Bronchial epithelial cell (primary cell): ENCODE measurements around the gene PLCB1. TPM values are rescaled to one million over a fixed set of nuclear protein-coding genes. Genes with fewer than 3 reads are reported as not detected.
"Not testable (repeated sequence)": the region's sequence is repeated elsewhere in the genome, so short reads cannot be mapped to it uniquely, and the experiment has no call there.

Experiments
- DNase-seq: peaks from one replicate; pipeline ENCODE4 v3.0.0-alpha.2; 2010; ENCODE audit warnings: low read depth
- FAIRE-seq: peaks from 2 replicates; lab custom pipeline; 2011; peaks lifted over from hg19 to GRCh38; lab: Jason Lieb, UNC
- H3K27me3 ChIP-seq: 2 replicates; pipeline ENCODE4 v1.5.1; 2011; ENCODE audit warnings: low read length; ENCODE audit not compliant: control insufficient read depth, insufficient read depth
- H3K36me3 ChIP-seq: 2 replicates; pipeline ENCODE4 v1.5.1; 2011; ENCODE audit warnings: low read length; ENCODE audit not compliant: control insufficient read depth, insufficient read depth
- H3K4me3 ChIP-seq: 2 replicates; pipeline ENCODE4 v1.5.1; 2011; ENCODE audit warnings: mild to moderate bottlenecking, low read depth, low read length, control low read depth
- CTCF ChIP-seq: IDR thresholded peaks from 2 replicates; pipeline ENCODE4 v1.5.1; 2011; ENCODE audit warnings: mild to moderate bottlenecking, moderate library complexity, low read length, control low read depth, inconsistent platforms; ENCODE audit not compliant: insufficient read depth, severe bottlenecking
- total RNA-seq: library from RNA; depleted of rRNA; stranded (reverse); fragments of >200 nt; gene quantifications from 2 replicates; pipeline ENCODE4 v1.2.1, GENCODE V29; 2014

The PLCB1 gene
- total RNA-seq, 1 donor from 2014 or later, result 1.1 TPM

DNA sequence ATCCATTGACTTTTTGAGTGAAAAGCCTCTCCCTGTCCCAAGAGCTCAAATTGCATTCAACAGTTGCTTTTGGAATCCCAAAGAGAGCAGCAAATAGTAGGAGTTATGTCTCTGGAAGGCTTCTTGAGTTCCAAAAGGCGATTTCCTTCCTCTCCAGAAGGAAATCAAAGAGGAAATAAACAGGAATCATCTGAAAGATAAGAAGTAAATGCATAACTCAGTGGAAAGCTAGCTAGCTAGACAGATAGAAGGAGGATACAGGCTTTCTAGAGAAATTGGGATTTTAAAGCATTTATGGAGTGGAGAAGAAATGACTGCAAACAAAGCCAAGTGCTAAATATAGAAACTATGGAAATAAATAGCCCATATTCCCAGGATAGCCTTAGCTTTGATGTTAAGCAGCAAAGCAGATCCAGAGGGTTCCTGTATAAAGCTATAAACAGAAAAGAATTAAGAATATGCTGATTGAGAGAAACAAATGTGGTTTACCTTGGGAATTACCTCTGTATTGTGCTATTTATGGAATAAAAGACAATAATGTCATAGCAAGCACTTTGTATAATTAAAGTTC is 214.7 kb downstream of the PLCB1 start:
- Histone ChIP-seq H3K36me3 (no peaks in the 10 kb centered on the region), H3K4me3 (no peak overlapping the region), H3K27me3 (no peaks in the 10 kb centered on the region)
- no peak for FAIRE-seq
- DNase-seq, result no peak
- no peak for TF ChIP-seq CTCF

DNA sequence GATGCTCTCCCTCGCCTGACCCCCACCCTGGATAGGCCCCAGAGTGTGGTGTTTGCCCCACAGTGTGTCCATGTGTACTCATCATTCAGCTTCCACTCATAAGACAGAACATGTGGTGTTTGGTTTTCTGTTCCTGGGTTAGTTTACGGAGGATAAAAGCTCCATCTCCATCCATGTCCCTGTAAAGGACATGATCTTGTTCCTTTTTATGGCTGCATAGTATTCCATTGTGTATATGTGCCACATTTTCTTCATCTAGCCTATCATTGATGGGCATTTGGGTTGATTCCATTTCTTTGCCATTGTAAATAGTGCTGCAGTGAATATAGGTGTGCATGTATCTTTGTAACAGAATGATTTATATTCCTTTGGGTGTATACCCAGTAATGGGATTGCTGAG is 218.2 kb downstream of the PLCB1 start:
- not testable (repeated sequence) for H3K4me3 ChIP-seq, DNase-seq, H3K36me3 ChIP-seq, H3K27me3 ChIP-seq, FAIRE-seq

GRCh38 chr20:8352486-8352885 is 220.4 kb downstream of the PLCB1 start:
- Histone ChIP-seq H3K36me3 (no peaks in the 10 kb centered on the region), H3K27me3 (no peaks in the 10 kb centered on the region), H3K4me3 (no peak overlapping the region)
- FAIRE-seq (no peak), DNase-seq (no peak)
- no peak for TF ChIP-seq CTCF

GRCh38 chr20:8353512-8353911 is 221.4 kb downstream of the PLCB1 start:
- Histone ChIP-seq H3K36me3 (no peaks in the 10 kb centered on the region), H3K27me3 (no peaks in the 10 kb centered on the region), H3K4me3 (no peak overlapping the region)
- DNase-seq, result no peak
- TF ChIP-seq CTCF, result no peak
- FAIRE-seq, result no peak

GRCh38 chr20:8355453-8355852 is 223.4 kb downstream of the PLCB1 start:
- TF ChIP-seq CTCF, result no peak
- Histone ChIP-seq H3K27me3 (no peaks in the 10 kb centered on the region), H3K4me3 (no peak overlapping the region), H3K36me3 (no peaks in the 10 kb centered on the region)
- DNase-seq (no peak), FAIRE-seq (no peak)

GRCh38 chr20:8356806-8357205 is 224.7 kb downstream of the PLCB1 start:
- TF ChIP-seq CTCF, result no peak
- Histone ChIP-seq H3K27me3 (no peaks in the 10 kb centered on the region), H3K36me3 (no peaks in the 10 kb centered on the region), H3K4me3 (no peak overlapping the region)
- FAIRE-seq, result no peak
- no peak for DNase-seq
